22Rv1 (cell line): ENCODE measurements around the gene MALAT1.

Experiments used
- H3K27ac ChIP-seq: fragments of 450-650 bp; 2 replicates; pipeline ENCODE4 v1.5.1; 2017
- ZFX ChIP-seq: fragments of 450-650 bp; IDR thresholded peaks from 2 replicates; pipeline ENCODE4 v1.6.1; 2017; ENCODE audit warnings: antibody characterized with exemption, borderline replicate concordance
- TF ChIP-seq, protein P1 (sequence below): fragments of 450-650 bp; IDR thresholded peaks from 2 replicates; pipeline ENCODE4 v1.5.1; 2017; ENCODE audit warnings: mild to moderate bottlenecking

The MALAT1 gene

GRCh38 chr11:65498042-65498726 is 661 bp upstream of the MALAT1 start:
- peak overlapping the region; percentile 98 for H3K27ac ChIP-seq
- TF ChIP-seq, protein P1, sequence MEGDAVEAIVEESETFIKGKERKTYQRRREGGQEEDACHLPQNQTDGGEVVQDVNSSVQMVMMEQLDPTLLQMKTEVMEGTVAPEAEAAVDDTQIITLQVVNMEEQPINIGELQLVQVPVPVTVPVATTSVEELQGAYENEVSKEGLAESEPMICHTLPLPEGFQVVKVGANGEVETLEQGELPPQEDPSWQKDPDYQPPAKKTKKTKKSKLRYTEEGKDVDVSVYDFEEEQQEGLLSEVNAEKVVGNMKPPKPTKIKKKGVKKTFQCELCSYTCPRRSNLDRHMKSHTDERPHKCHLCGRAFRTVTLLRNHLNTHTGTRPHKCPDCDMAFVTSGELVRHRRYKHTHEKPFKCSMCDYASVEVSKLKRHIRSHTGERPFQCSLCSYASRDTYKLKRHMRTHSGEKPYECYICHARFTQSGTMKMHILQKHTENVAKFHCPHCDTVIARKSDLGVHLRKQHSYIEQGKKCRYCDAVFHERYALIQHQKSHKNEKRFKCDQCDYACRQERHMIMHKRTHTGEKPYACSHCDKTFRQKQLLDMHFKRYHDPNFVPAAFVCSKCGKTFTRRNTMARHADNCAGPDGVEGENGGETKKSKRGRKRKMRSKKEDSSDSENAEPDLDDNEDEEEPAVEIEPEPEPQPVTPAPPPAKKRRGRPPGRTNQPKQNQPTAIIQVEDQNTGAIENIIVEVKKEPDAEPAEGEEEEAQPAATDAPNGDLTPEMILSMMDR, result no peak
- no peak for TF ChIP-seq ZFX

DNA sequence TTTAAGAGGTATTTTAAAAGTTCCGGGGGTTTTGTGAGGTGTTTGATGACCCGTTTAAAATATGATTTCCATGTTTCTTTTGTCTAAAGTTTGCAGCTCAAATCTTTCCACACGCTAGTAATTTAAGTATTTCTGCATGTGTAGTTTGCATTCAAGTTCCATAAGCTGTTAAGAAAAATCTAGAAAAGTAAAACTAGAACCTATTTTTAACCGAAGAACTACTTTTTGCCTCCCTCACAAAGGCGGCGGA is 193 bp upstream of the MALAT1 start:
- TF ChIP-seq, protein P1, result no peak
- no peak for TF ChIP-seq ZFX
- peak overlapping the region; percentile 98 for H3K27ac ChIP-seq

- no peak for TF ChIP-seq ZFX
- TF ChIP-seq, protein P1, result no peak
- H3K27ac ChIP-seq, result peak overlapping the region; percentile 98
These were observed 1.0 kb downstream of the MALAT1 start for GRCh38 chr11:65499713-65500386.

DNA sequence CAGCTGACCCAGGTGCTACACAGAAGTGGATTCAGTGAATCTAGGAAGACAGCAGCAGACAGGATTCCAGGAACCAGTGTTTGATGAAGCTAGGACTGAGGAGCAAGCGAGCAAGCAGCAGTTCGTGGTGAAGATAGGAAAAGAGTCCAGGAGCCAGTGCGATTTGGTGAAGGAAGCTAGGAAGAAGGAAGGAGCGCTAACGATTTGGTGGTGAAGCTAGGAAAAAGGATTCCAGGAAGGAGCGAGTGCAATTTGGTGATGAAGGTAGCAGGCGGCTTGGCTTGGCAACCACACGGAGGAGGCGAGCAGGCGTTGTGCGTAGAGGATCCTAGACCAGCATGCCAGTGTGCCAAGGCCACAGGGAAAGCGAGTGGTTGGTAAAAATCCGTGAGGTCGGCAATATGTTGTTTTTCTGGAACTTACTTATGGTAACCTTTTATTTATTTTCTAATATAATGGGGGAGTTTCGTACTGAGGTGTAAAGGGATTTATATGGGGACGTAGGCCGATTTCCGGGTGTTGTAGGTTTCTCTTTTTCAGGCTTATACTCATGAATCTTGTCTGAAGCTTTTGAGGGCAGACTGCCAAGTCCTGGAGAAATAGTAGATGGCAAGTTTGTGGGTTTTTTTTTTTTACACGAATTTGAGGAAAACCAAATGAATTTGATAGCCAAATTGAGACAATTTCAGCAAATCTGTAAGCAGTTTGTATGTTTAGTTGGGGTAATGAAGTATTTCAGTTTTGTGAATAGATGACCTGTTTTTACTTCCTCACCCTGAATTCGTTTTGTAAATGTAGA is 1.7 kb downstream of the MALAT1 start:
- no peak for TF ChIP-seq ZFX
- TF ChIP-seq, protein P1, result no peak
- peak overlapping the region; percentile 98 for H3K27ac ChIP-seq

DNA sequence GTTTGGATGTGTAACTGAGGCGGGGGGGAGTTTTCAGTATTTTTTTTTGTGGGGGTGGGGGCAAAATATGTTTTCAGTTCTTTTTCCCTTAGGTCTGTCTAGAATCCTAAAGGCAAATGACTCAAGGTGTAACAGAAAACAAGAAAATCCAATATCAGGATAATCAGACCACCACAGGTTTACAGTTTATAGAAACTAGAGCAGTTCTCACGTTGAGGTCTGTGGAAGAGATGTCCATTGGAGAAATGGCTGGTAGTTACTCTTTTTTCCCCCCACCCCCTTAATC is 2.3 kb downstream of the MALAT1 start:
- TF ChIP-seq, protein P1, result no peak
- TF ChIP-seq ZFX, result no peak
- H3K27ac ChIP-seq, result peak overlapping the region; percentile 98

GRCh38 chr11:65501472-65502273 is 2.8 kb downstream of the MALAT1 start:
- TF ChIP-seq, protein P1, result no peak
- no peak for TF ChIP-seq ZFX

GRCh38 chr11:65502274-65502554 is 3.4 kb downstream of the MALAT1 start:
- no peak for TF ChIP-seq ZFX
- TF ChIP-seq, protein P1, result no peak
- peak overlapping the region; percentile 98 for H3K27ac ChIP-seq

More at GRCh38 chr11:65501472-65502273, 2.8 kb downstream of the MALAT1 start:
- H3K27ac ChIP-seq, result peak overlapping the region; percentile 98
